ENCODE measurements around the gene PACRG. TPM values are rescaled to one million over a fixed set of nuclear protein-coding genes. Genes with fewer than 3 reads are reported as not detected.

PACRG gene
- polyA plus RNA-seq, 1 donor from 2014 or later = 16.6 TPM

DNA sequence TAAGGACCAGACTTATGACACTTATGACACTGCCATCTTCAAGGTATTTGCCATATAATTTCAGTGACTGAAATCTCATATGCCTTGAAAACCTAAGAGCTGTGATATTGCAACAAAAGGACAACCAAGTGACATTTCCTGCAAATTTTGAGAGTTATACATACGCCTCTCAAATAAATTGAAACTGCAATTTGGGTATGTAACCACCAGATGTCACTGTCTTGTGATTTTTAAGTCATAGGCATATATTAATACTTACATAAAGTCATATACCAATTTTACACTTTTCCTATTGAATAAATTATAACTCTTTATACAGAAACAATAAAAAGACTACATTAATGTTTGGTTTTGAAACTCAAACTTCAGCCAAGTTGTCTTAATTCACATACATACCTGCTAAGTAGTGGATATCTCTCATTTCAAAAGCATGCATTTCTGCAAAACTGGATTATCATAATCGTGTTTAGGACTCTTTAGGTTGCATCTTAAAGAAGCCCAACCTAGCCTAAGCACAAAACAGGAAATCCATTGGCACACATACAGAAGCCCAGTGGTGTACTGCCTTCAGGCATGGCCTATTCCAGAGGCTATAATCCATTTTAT, 180.2 kb downstream of the PACRG start:
- H3K79me2 ChIP-seq (replicated peaks; ENCODE audit: insufficient read depth, low read length) = no peaks in the 10 kb centered on the region
- H3K36me3 ChIP-seq (ENCODE audit: insufficient read depth, low read length) = no peaks in the 10 kb centered on the region
- no peak overlapping the region for H3K9ac ChIP-seq (ENCODE audit: low read length)
- no peaks in the 10 kb centered on the region for H4K20me1 ChIP-seq (ENCODE audit: insufficient read depth)
- no peak overlapping the region for H3K4me3 ChIP-seq (ENCODE audit: low read length)
- H3F3A ChIP-seq (ENCODE audit: insufficient read depth, low read length, poor library complexity, severe bottlenecking) = no peaks in the 10 kb centered on the region
- H3K27ac ChIP-seq (ENCODE audit: low read length) = no peak overlapping the region
- H2AFZ ChIP-seq (ENCODE audit: low read depth, low read length) = no peak overlapping the region
- no peaks in the 10 kb centered on the region for H3K9me2 ChIP-seq (ENCODE audit: insufficient read depth, low read length)
- no peak overlapping the region for H3K4me2 ChIP-seq (ENCODE audit: low read length)
- no peaks in the 10 kb centered on the region for H3K27me3 ChIP-seq (ENCODE audit: insufficient read depth, low read depth, low read length)
- no peaks in the 10 kb centered on the region for H3K9me3 ChIP-seq (ENCODE audit: low read length)
- TF ChIP-seq RAD21 (conservative IDR thresholded peaks at IDR 0.05) (no peak), MXI1 (conservative IDR thresholded peaks at IDR 0.05; ENCODE audit: poor library complexity, severe bottlenecking) (no peak), POLR2AphosphoS5 (IDR thresholded peaks at IDR 0.05) (no peak), TAF1 (IDR thresholded peaks at IDR 0.05; ENCODE audit: low read depth) (no peak), SMC3 (conservative IDR thresholded peaks at IDR 0.05; ENCODE audit: poor library complexity) (no peak), EZH2 (IDR thresholded peaks at IDR 0.05; ENCODE audit: borderline replicate concordance, insufficient read depth, low read length, poor library complexity, severe bottlenecking) (no peak), EP300 (conservative IDR thresholded peaks at IDR 0.05; ENCODE audit: poor library complexity, severe bottlenecking) (no peak)
- TF ChIP-seq, protein P1, sequence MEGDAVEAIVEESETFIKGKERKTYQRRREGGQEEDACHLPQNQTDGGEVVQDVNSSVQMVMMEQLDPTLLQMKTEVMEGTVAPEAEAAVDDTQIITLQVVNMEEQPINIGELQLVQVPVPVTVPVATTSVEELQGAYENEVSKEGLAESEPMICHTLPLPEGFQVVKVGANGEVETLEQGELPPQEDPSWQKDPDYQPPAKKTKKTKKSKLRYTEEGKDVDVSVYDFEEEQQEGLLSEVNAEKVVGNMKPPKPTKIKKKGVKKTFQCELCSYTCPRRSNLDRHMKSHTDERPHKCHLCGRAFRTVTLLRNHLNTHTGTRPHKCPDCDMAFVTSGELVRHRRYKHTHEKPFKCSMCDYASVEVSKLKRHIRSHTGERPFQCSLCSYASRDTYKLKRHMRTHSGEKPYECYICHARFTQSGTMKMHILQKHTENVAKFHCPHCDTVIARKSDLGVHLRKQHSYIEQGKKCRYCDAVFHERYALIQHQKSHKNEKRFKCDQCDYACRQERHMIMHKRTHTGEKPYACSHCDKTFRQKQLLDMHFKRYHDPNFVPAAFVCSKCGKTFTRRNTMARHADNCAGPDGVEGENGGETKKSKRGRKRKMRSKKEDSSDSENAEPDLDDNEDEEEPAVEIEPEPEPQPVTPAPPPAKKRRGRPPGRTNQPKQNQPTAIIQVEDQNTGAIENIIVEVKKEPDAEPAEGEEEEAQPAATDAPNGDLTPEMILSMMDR (IDR thresholded peaks at IDR 0.05; ENCODE audit: poor library complexity, severe bottlenecking) = no peak
- TF ChIP-seq, protein P2, sequence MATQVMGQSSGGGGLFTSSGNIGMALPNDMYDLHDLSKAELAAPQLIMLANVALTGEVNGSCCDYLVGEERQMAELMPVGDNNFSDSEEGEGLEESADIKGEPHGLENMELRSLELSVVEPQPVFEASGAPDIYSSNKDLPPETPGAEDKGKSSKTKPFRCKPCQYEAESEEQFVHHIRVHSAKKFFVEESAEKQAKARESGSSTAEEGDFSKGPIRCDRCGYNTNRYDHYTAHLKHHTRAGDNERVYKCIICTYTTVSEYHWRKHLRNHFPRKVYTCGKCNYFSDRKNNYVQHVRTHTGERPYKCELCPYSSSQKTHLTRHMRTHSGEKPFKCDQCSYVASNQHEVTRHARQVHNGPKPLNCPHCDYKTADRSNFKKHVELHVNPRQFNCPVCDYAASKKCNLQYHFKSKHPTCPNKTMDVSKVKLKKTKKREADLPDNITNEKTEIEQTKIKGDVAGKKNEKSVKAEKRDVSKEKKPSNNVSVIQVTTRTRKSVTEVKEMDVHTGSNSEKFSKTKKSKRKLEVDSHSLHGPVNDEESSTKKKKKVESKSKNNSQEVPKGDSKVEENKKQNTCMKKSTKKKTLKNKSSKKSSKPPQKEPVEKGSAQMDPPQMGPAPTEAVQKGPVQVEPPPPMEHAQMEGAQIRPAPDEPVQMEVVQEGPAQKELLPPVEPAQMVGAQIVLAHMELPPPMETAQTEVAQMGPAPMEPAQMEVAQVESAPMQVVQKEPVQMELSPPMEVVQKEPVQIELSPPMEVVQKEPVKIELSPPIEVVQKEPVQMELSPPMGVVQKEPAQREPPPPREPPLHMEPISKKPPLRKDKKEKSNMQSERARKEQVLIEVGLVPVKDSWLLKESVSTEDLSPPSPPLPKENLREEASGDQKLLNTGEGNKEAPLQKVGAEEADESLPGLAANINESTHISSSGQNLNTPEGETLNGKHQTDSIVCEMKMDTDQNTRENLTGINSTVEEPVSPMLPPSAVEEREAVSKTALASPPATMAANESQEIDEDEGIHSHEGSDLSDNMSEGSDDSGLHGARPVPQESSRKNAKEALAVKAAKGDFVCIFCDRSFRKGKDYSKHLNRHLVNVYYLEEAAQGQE (IDR thresholded peaks at IDR 0.05; ENCODE audit: borderline replicate concordance) = no peak

DNA sequence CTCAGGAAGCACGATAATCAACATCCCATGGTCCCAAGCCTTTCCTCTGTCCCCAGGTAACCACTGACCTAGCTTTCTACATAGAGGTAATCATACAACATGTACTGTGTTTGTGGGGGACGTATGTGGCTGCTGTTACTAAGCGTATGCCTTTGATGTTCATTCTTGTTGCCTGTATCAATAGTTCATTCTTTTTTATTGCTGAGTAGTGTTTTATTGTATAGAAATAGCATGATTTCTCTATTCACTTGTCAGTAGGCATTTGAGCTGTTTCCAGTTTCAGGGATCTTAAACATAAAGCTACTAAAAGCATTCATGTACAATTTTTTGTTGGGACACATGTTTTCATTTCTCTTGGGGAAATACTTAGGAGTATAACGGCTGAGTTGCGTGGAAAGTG, 185.4 kb downstream of the PACRG start:
- Histone ChIP-seq H3K9ac (ENCODE audit: low read length) (no peak overlapping the region), H3K27me3 (ENCODE audit: insufficient read depth, low read depth, low read length) (no peaks in the 10 kb centered on the region), H3K4me3 (ENCODE audit: low read length) (no peak overlapping the region), H3K27ac (ENCODE audit: low read length) (no peak overlapping the region), H3K9me3 (ENCODE audit: low read length) (no peaks in the 10 kb centered on the region), H3K4me2 (ENCODE audit: low read length) (no peak overlapping the region), H3K9me2 (ENCODE audit: insufficient read depth, low read length) (no peaks in the 10 kb centered on the region), H3F3A (ENCODE audit: insufficient read depth, low read length, poor library complexity, severe bottlenecking) (no peaks in the 10 kb centered on the region), H3K36me3 (ENCODE audit: insufficient read depth, low read length) (no peaks in the 10 kb centered on the region), H3K79me2 (replicated peaks; ENCODE audit: insufficient read depth, low read length) (no peaks in the 10 kb centered on the region), H4K20me1 (ENCODE audit: insufficient read depth) (no peaks in the 10 kb centered on the region), H2AFZ (ENCODE audit: low read depth, low read length) (no peak overlapping the region)
- TF ChIP-seq MXI1 (conservative IDR thresholded peaks at IDR 0.05; ENCODE audit: poor library complexity, severe bottlenecking) (no peak), TAF1 (IDR thresholded peaks at IDR 0.05; ENCODE audit: low read depth) (no peak), EZH2 (IDR thresholded peaks at IDR 0.05; ENCODE audit: borderline replicate concordance, insufficient read depth, low read length, poor library complexity, severe bottlenecking) (no peak), POLR2AphosphoS5 (IDR thresholded peaks at IDR 0.05) (no peak), EP300 (conservative IDR thresholded peaks at IDR 0.05; ENCODE audit: poor library complexity, severe bottlenecking) (no peak), SMC3 (conservative IDR thresholded peaks at IDR 0.05; ENCODE audit: poor library complexity) (no peak), RAD21 (conservative IDR thresholded peaks at IDR 0.05) (no peak)
- TF ChIP-seq, protein P2 (IDR thresholded peaks at IDR 0.05; ENCODE audit: borderline replicate concordance) = no peak
- TF ChIP-seq, protein P1 (IDR thresholded peaks at IDR 0.05; ENCODE audit: poor library complexity, severe bottlenecking) = no peak

Data from neural cell (in vitro differentiated cells).